Astrocyte (in vitro differentiated cells and primary cell): Measurements from ENCODE around the gene PTGER2. TPM values are rescaled to one million over a fixed set of nuclear protein-coding genes. Genes with fewer than 3 reads are reported as not detected.

ENCODE experiments used
- DNase-seq: peaks from one replicate; pipeline ENCODE4 v3.0.0-alpha.2; 2010; ENCODE audit warnings: low read depth
- FAIRE-seq: peaks from 2 replicates; lab custom pipeline; 2011; peaks lifted over from hg19 to GRCh38; lab: Jason Lieb, UNC
- H2AFZ ChIP-seq: 2 replicates; pipeline ENCODE4 v1.6.0; 2012; ENCODE audit warnings: low read depth, low read length, inconsistent platforms
- H3K27ac ChIP-seq: 2 replicates; pipeline ENCODE4 v1.5.1; 2011; ENCODE audit warnings: low read depth, low read length, inconsistent platforms
- H3K27me3 ChIP-seq: 2 replicates; pipeline ENCODE4 v1.6.0; 2011; ENCODE audit warnings: low read length, inconsistent platforms; ENCODE audit not compliant: insufficient read depth
- H3K36me3 ChIP-seq: 2 replicates; pipeline ENCODE4 v1.5.1; 2011; ENCODE audit warnings: low read length, inconsistent platforms; ENCODE audit not compliant: insufficient read depth
- H3K4me1 ChIP-seq: 2 replicates; pipeline ENCODE4 v1.5.1; 2011; ENCODE audit warnings: low read length, inconsistent platforms; ENCODE audit not compliant: insufficient read depth
- H3K4me2 ChIP-seq: 2 replicates; pipeline ENCODE4 v1.6.0; 2012; ENCODE audit warnings: low read length, inconsistent platforms
- H3K4me3 ChIP-seq: 2 replicates; pipeline ENCODE4 v1.5.1; 2011; ENCODE audit warnings: low read depth, mild to moderate bottlenecking, low read length, inconsistent platforms; ENCODE audit not compliant: insufficient read depth
- H3K79me2 ChIP-seq: 2 replicates; pipeline ENCODE4 v1.6.0; 2012; ENCODE audit warnings: mild to moderate bottlenecking, low read length, inconsistent platforms; ENCODE audit not compliant: insufficient read depth
- H3K9ac ChIP-seq: 2 replicates; pipeline ENCODE4 v1.6.0; 2012; ENCODE audit warnings: mild to moderate bottlenecking, low read length, inconsistent platforms
- H3K9me3 ChIP-seq: 2 replicates; pipeline ENCODE4 v1.5.1; 2012; ENCODE audit warnings: low read depth, mild to moderate bottlenecking, low read length, inconsistent platforms; ENCODE audit not compliant: insufficient read depth
- H4K20me1 ChIP-seq: 2 replicates; pipeline ENCODE4 v1.6.0; 2012; ENCODE audit warnings: low read length, inconsistent platforms; ENCODE audit not compliant: insufficient read depth
- H3K27ac Mint-ChIP-seq: one replicate; pipeline ENCODE4 v1.8.0; 2021; ENCODE audit warnings: mild to moderate bottlenecking, mixed read lengths; ENCODE audit not compliant: unreplicated experiment
- H3K27me3 Mint-ChIP-seq: one replicate; pipeline ENCODE4 v1.8.0; 2021; ENCODE audit warnings: low read depth, mixed read lengths; ENCODE audit not compliant: unreplicated experiment
- H3K36me3 Mint-ChIP-seq: one replicate; pipeline ENCODE4 v1.8.0; 2021; ENCODE audit warnings: low read depth, mixed read lengths; ENCODE audit not compliant: unreplicated experiment
- H3K4me1 Mint-ChIP-seq: one replicate; pipeline ENCODE4 v1.8.0; 2021; ENCODE audit warnings: low read depth, mixed read lengths; ENCODE audit not compliant: unreplicated experiment
- H3K4me3 Mint-ChIP-seq: one replicate; pipeline ENCODE4 v1.8.0; 2021; ENCODE audit warnings: mild to moderate bottlenecking, moderate library complexity, mixed read lengths; ENCODE audit not compliant: unreplicated experiment
- H3K9me3 Mint-ChIP-seq: one replicate; pipeline ENCODE4 v1.8.0; 2021; ENCODE audit warnings: mild to moderate bottlenecking, mixed read lengths; ENCODE audit not compliant: unreplicated experiment
- CTCF ChIP-seq: IDR thresholded peaks from 2 replicates; pipeline ENCODE4 v1.5.1; 2011; ENCODE audit warnings: low read depth, mild to moderate bottlenecking, inconsistent platforms, low read length, moderate library complexity; ENCODE audit not compliant: insufficient read depth
- EZH2 ChIP-seq: IDR thresholded peaks from 2 replicates; pipeline ENCODE4 v1.6.1; 2012; ENCODE audit warnings: mild to moderate bottlenecking, low read length, inconsistent platforms; ENCODE audit not compliant: insufficient read depth
- total RNA-seq: library from RNA; stranded (reverse); gene quantifications from 2 replicates; pipeline ENCODE4 v1.2.1, GENCODE V29; 2021

The PTGER2 gene
- total RNA-seq, 1 donor from 2014 or later, result not detected

GRCh38 chr14:52348279-52348678 lies 34.2 kb downstream of the PTGER2 start:
- peaks cover 30% of the 10 kb centered on the region for H3K4me1 Mint-ChIP-seq
- Histone ChIP-seq H3K36me3 (no peaks in the 10 kb centered on the region), H3K9me3 (peaks cover 5% of the 10 kb centered on the region), H3K4me2 (peak overlapping the region; percentile 65), H2AFZ (no peak overlapping the region), H3K4me3 (no peak overlapping the region), H3K27me3 (no peaks in the 10 kb centered on the region), H3K79me2 (no peaks in the 10 kb centered on the region), H3K4me1 (peaks cover 28% of the 10 kb centered on the region), H3K9ac (no peak overlapping the region), H3K27ac (peak overlapping the region; percentile 52), H4K20me1 (no peaks in the 10 kb centered on the region)
- no peaks in the 10 kb centered on the region for H3K36me3 Mint-ChIP-seq
- H3K4me3 Mint-ChIP-seq, result no peak overlapping the region
- no peaks in the 10 kb centered on the region for H3K27me3 Mint-ChIP-seq
- H3K27ac Mint-ChIP-seq, result peak overlapping the region; percentile 62
- DNase-seq (no peak), FAIRE-seq (no peak)
- TF ChIP-seq EZH2 (no peak), CTCF (no peak)
- peaks cover 2% of the 10 kb centered on the region for H3K9me3 Mint-ChIP-seq

GRCh38 chr14:52348776-52349175 lies 34.7 kb downstream of the PTGER2 start:
- H3K79me2 ChIP-seq, result no peaks in the 10 kb centered on the region
- no peaks in the 10 kb centered on the region for H3K27me3 ChIP-seq
- peak; percentile 98 for FAIRE-seq
- peaks cover 5% of the 10 kb centered on the region for H3K9me3 ChIP-seq
- no peaks in the 10 kb centered on the region for H3K36me3 ChIP-seq
- H4K20me1 ChIP-seq, result no peaks in the 10 kb centered on the region
- no peak overlapping the region for H3K9ac ChIP-seq
- DNase-seq, result peak; percentile 83
- Mint-ChIP-seq H3K9me3 (peaks cover 2% of the 10 kb centered on the region), H3K27ac (peak overlapping the region; percentile 73), H3K4me3 (no peak overlapping the region), H3K27me3 (no peaks in the 10 kb centered on the region), H3K36me3 (no peaks in the 10 kb centered on the region), H3K4me1 (peaks cover 26% of the 10 kb centered on the region)
- TF ChIP-seq EZH2, result no peak
- H3K4me1 ChIP-seq, result peaks cover 27% of the 10 kb centered on the region
- peak overlapping the region; percentile 65 for H3K4me2 ChIP-seq
- H2AFZ ChIP-seq, result peak overlapping the region; percentile 18
- peak overlapping the region; percentile 52 for H3K27ac ChIP-seq
- H3K4me3 ChIP-seq, result no peak overlapping the region

GRCh38 chr14:52349731-52350130 lies 35.6 kb downstream of the PTGER2 start:
- H3K27me3 ChIP-seq, result no peaks in the 10 kb centered on the region
- peaks cover 5% of the 10 kb centered on the region for H3K9me3 ChIP-seq
- FAIRE-seq (no peak), DNase-seq (no peak)
- no peak overlapping the region for H3K4me2 ChIP-seq
- H3K36me3 Mint-ChIP-seq, result no peaks in the 10 kb centered on the region
- no peaks in the 10 kb centered on the region for H3K9me3 Mint-ChIP-seq
- no peak overlapping the region for H3K4me3 Mint-ChIP-seq
- no peak for TF ChIP-seq EZH2
- TF ChIP-seq CTCF, result no peak
- peaks cover 33% of the 10 kb centered on the region for H3K4me1 ChIP-seq
- H4K20me1 ChIP-seq, result no peaks in the 10 kb centered on the region
- H3K27me3 Mint-ChIP-seq, result no peaks in the 10 kb centered on the region
- H3K27ac ChIP-seq, result no peak overlapping the region
- H3K27ac Mint-ChIP-seq, result no peak overlapping the region
- H3K4me3 ChIP-seq, result no peak overlapping the region
- no peaks in the 10 kb centered on the region for H3K36me3 ChIP-seq
- H3K4me1 Mint-ChIP-seq, result peaks cover 29% of the 10 kb centered on the region
- H3K79me2 ChIP-seq, result no peaks in the 10 kb centered on the region
- H2AFZ ChIP-seq, result peak overlapping the region; percentile 14
- H3K9ac ChIP-seq, result no peak overlapping the region
